A549 (cell line): ENCODE data around the gene PYY. TPM values are rescaled to one million over a fixed set of nuclear protein-coding genes. Genes with fewer than 3 reads are reported as not detected.

Experiments used
- ATAC-seq, 2 experiments: fragments of 200-7000 bp in 1 of 2; fragments of >200 bp in 1 of 2; cut with Nextera tagmentation in 1 of 2; cut with Tn5 transposase in 1 of 2; 3 replicates each; pipeline versions ENCODE4 v1.8.0 to v1.9.1; 2018 to 2020; ENCODE audit warnings: mild to moderate bottlenecking in 1 of 2, moderate library complexity in 1 of 2
- CTCF ChIA-PET: fragments of 300-600 bp; sonication (Branson Sonifier 250); formaldehyde crosslinking; extraction: SDS; loops from one replicate; lab custom pipeline; 2021; ENCODE audit warnings: antibody characterized with exemption, inconsistent platforms; lab: Yijun Ruan, JAX
- POLR2A ChIA-PET: fragments of 350-600 bp; formaldehyde crosslinking; extraction: SDS; loops from one replicate; lab custom pipeline; 2021; ENCODE audit warnings: antibody characterized with exemption, inconsistent platforms; lab: Yijun Ruan, JAX
- DNase-seq, 2 experiments: peaks; one replicate each; pipeline versions ENCODE4 v3.0.0 to v3.0.0-alpha.2; 2011 to 2016; ENCODE audit warnings: low read depth in 1 of 2, low spot score in 1 of 2
- FAIRE-seq: peaks from 2 replicates; lab custom pipeline; 2011; peaks lifted over from hg19 to GRCh38; lab: Jason Lieb, UNC
- H3K27ac ChIP-seq, 2 experiments: fragments of >200 bp; sonication (Bioruptor Twin); formaldehyde crosslinking; 3 replicates each; pipeline ENCODE4 v1.5.1; 2016 to 2017
- H3K4me1 ChIP-seq: fragments of >200 bp; sonication (Bioruptor Twin); formaldehyde crosslinking; 3 replicates; pipeline ENCODE4 v1.6.1; 2016
- H3K4me2 ChIP-seq: fragments of >200 bp; sonication (Bioruptor Twin); formaldehyde crosslinking; 3 replicates; pipeline ENCODE4 v1.6.1; 2016
- H3K4me3 ChIP-seq: fragments of >200 bp; sonication (Bioruptor Twin); formaldehyde crosslinking; 3 replicates; pipeline ENCODE4 v1.5.1; 2016
- H3K9me3 ChIP-seq: fragments of >200 bp; sonication (Bioruptor Twin); formaldehyde crosslinking; 3 replicates; pipeline ENCODE4 v1.6.1; 2016
- BHLHE40 ChIP-seq: IDR thresholded peaks from 2 replicates; pipeline ENCODE4 v1.6.1; 2012; ENCODE audit warnings: low read depth, low read length, inconsistent platforms
- CBX8 ChIP-seq: fragments of 200-600 bp; sonication (generic); IDR thresholded peaks from 2 replicates; pipeline ENCODE4 v1.6.1; 2016
- CEBPB ChIP-seq, 2 experiments: fragments of >200 bp in 1 of 2; sonication (Bioruptor Twin) in 1 of 2; formaldehyde crosslinking in 1 of 2; IDR thresholded peaks; 2 replicates each; pipeline ENCODE4 v1.6.1; 2012 to 2016
- CTCF ChIP-seq: fragments of >200 bp; sonication (Bioruptor Twin); formaldehyde crosslinking; IDR thresholded peaks from 3 replicates; pipeline ENCODE4 v1.5.1; 2016
- E2F6 ChIP-seq: IDR thresholded peaks from 2 replicates; pipeline ENCODE4 v1.6.1; 2012; ENCODE audit warnings: low read depth, borderline replicate concordance
- EHF ChIP-seq: fragments of 250-450 bp; sonication (Bioruptor Pico); IDR thresholded peaks from 2 replicates; pipeline ENCODE4 v1.5.0; 2020; ENCODE audit warnings: mild to moderate bottlenecking
- EP300 ChIP-seq, 2 experiments: fragments of >200 bp; sonication (Bioruptor Twin); formaldehyde crosslinking; IDR thresholded peaks; 2 replicates in 1 of 2; 3 replicates in 1 of 2; pipeline ENCODE4 v1.6.1; 2016 to 2017
- ESRRA ChIP-seq: fragments of 150-350 bp; IDR thresholded peaks from 2 replicates; pipeline ENCODE4 v1.6.1; 2014; ENCODE audit warnings: mild to moderate bottlenecking, low read length, borderline replicate concordance
- HDAC2 ChIP-seq: fragments of 200-600 bp; sonication (generic); IDR thresholded peaks from 2 replicates; pipeline ENCODE4 v1.6.1; 2016
- HOXB13 ChIP-seq: fragments of 250-450 bp; sonication (Bioruptor Pico); IDR thresholded peaks from 2 replicates; pipeline ENCODE4 v1.5.0; 2020; ENCODE audit warnings: low read depth, mild to moderate bottlenecking, moderate library complexity
- KDM5A ChIP-seq: fragments of 200-600 bp; sonication (generic); IDR thresholded peaks from 2 replicates; pipeline ENCODE4 v1.6.1; 2016; ENCODE audit warnings: antibody characterized with exemption, mild to moderate bottlenecking
- MAFK ChIP-seq: fragments of 450-650 bp; IDR thresholded peaks from 2 replicates; pipeline ENCODE4 v1.6.1; 2014; ENCODE audit not compliant: partially characterized antibody
- MAZ ChIP-seq: fragments of 150-350 bp; IDR thresholded peaks from 2 replicates; pipeline ENCODE4 v1.6.1; 2014; ENCODE audit warnings: antibody characterized with exemption, low read depth, low read length, borderline replicate concordance
- PHF8 ChIP-seq: fragments of 200-600 bp; sonication (generic); IDR thresholded peaks from 2 replicates; pipeline ENCODE4 v1.6.1; 2016; ENCODE audit warnings: low read depth, mild to moderate bottlenecking, antibody characterized with exemption, moderate library complexity, borderline replicate concordance
- POLR2AphosphoS2 ChIP-seq: conservative IDR thresholded peaks from 2 replicates; pipeline ENCODE4 v1.6.1; 2012; ENCODE audit warnings: low read length, improper control_type of control experiment, inconsistent platforms
- RCOR1 ChIP-seq: fragments of 150-350 bp; IDR thresholded peaks from 2 replicates; pipeline ENCODE4 v1.6.1; 2014; ENCODE audit warnings: antibody characterized with exemption, low read length, low read depth
- RNF2 ChIP-seq: fragments of 200-600 bp; sonication (generic); IDR thresholded peaks from 2 replicates; pipeline ENCODE4 v1.6.1; 2016; ENCODE audit warnings: low read depth, mild to moderate bottlenecking, antibody characterized with exemption, moderate library complexity, borderline replicate concordance
- SMC3 ChIP-seq: fragments of >200 bp; sonication (Bioruptor Twin); formaldehyde crosslinking; IDR thresholded peaks from 3 replicates; pipeline ENCODE4 v1.6.1; 2018; ENCODE audit warnings: inconsistent platforms
- SREBF2 ChIP-seq: fragments of 450-650 bp; IDR thresholded peaks from 2 replicates; pipeline ENCODE4 v1.6.1; 2014; ENCODE audit warnings: mild to moderate bottlenecking, moderate library complexity
- TP53 ChIP-seq: fragments of 250-450 bp; sonication (Bioruptor Pico); IDR thresholded peaks from 2 replicates; pipeline ENCODE4 v1.5.0; 2021; ENCODE audit warnings: mild to moderate bottlenecking, moderate library complexity
- ZNF302 ChIP-seq: fragments of 250-450 bp; sonication (Bioruptor Pico); IDR thresholded peaks from 2 replicates; pipeline ENCODE4 v1.9.0; 2021; ENCODE audit warnings: inconsistent platforms, mild to moderate bottlenecking, moderate library complexity
- WGBS: methylation state at CpG from one replicate; pipeline ENCODE4 v1.1.6; 2017; ENCODE audit errors: missing lambda C conversion rate; 5-methylcytosine and 5-hydroxymethylcytosine counted together
- polyA plus RNA-seq, 4 experiments: library from polyadenylated mRNA; depleted of rRNA in 3 of 4; stranded (reverse); fragments of >200 nt; fragmentation: RNase III in 1 of 4; extraction: RNeasy Plus Mini Kit Qiagen cat#74134 plus additional on column Dnase treatment in 1 of 4; gene quantifications; 2 replicates in 3 of 4; 3 replicates in 1 of 4; pipeline ENCODE4 v1.2.3, GENCODE V29; 2011 to 2017
- TF ChIP-seq, protein P1 (sequence below): fragments of >200 bp; sonication (Bioruptor Twin); formaldehyde crosslinking; IDR thresholded peaks from 2 replicates; pipeline ENCODE4 v1.6.1; 2016
- TF ChIP-seq, protein P2 (sequence below): fragments of 250-450 bp; sonication (Bioruptor Pico); IDR thresholded peaks from 2 replicates; pipeline ENCODE4 v1.5.0; 2020; ENCODE audit warnings: low read depth, mild to moderate bottlenecking, moderate library complexity

Gene PYY
- polyA plus RNA-seq, 2 of the 4 experiments (the other 2 are of a cell fraction): not detected

GRCh38 chr17:43976963-43977837, 23.5 kb upstream of the PYY start:
- Histone ChIP-seq H3K9me3 (no peaks in the 10 kb centered on the region), H3K4me3 (no peak overlapping the region)
- no peak; a peak in 1 of 6 replicates for ATAC-seq
- POLR2A ChIA-PET: no interaction called here
- WGBS: 60% methylated on average over 9 of the region's 9 CpGs
- FAIRE-seq: no peak
- TF ChIP-seq ESRRA: no peak
- no peak for TF ChIP-seq POLR2AphosphoS2
- TF ChIP-seq ZNF302 (CRISPR knock-in tag): no peak
- no peak for TF ChIP-seq E2F6
- TF ChIP-seq, protein P1, sequence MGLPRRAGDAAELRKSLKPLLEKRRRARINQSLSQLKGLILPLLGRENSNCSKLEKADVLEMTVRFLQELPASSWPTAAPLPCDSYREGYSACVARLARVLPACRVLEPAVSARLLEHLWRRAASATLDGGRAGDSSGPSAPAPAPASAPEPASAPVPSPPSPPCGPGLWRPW: no peak
- TF ChIP-seq RNF2: no peak
- TF ChIP-seq HDAC2: no peak
- no peak for TF ChIP-seq SREBF2
- TF ChIP-seq MAFK: no peak
- TF ChIP-seq KDM5A: no peak
- TF ChIP-seq, protein P2, sequence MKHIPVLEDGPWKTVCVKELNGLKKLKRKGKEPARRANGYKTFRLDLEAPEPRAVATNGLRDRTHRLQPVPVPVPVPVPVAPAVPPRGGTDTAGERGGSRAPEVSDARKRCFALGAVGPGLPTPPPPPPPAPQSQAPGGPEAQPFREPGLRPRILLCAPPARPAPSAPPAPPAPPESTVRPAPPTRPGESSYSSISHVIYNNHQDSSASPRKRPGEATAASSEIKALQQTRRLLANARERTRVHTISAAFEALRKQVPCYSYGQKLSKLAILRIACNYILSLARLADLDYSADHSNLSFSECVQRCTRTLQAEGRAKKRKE (CRISPR knock-in tag): no peak
- TF ChIP-seq CBX8: no peak
- no peak for TF ChIP-seq TP53 (CRISPR knock-in tag)
- TF ChIP-seq, all 56 proteins: peak for 0
- CTCF ChIA-PET: interaction anchor here (1.0 to 1.3 kb wide), 2 partner anchors 17 to 34 kb away, joined by 4 read pairs; no protein-coding TSS in a partner anchor
- Histone ChIP-seq H3K4me2 (no peak overlapping the region), H3K4me1 (no peaks in the 10 kb centered on the region), H3K27ac (no peak overlapping the region)
- DNase-seq: no peak

- no peaks in the 10 kb centered on the region for H3K4me1 ChIP-seq
- H3K4me2 ChIP-seq: no peak overlapping the region
- CTCF ChIA-PET: interaction anchor here (1.3 to 4.2 kb wide), 4 partner anchors 19 to 35 kb away, joined by 4 to 25 read pairs (median 14); no protein-coding TSS in a partner anchor
- ATAC-seq (no peak), FAIRE-seq (no peak)
- WGBS: 64% methylated on average over 22 of the region's 27 CpGs
- no peak overlapping the region for H3K4me3 ChIP-seq
- POLR2A ChIA-PET: no interaction called here
- no peaks in the 10 kb centered on the region for H3K9me3 ChIP-seq
- no peak for TF ChIP-seq MAZ
- TF ChIP-seq POLR2AphosphoS2: no peak
- no peak for TF ChIP-seq MAFK
- no peak for TF ChIP-seq SMC3
- no peak for TF ChIP-seq RNF2
- TF ChIP-seq RCOR1: no peak
- no peak for TF ChIP-seq EHF (CRISPR knock-in tag)
- TF ChIP-seq PHF8: no peak
- TF ChIP-seq HDAC2: no peak
- TF ChIP-seq HOXB13 (CRISPR knock-in tag): no peak
- no peak for TF ChIP-seq CEBPB (IDR thresholded peaks at IDR 0.05)
- TF ChIP-seq SREBF2: no peak
- no peak for TF ChIP-seq CBX8
- no peak for TF ChIP-seq BHLHE40
- TF ChIP-seq EP300 (IDR thresholded peaks at IDR 0.05): no peak
- no peak for TF ChIP-seq KDM5A
- TF ChIP-seq CTCF: no peak
- TF ChIP-seq, all 56 proteins: peak for 0
- no peak overlapping the region for H3K27ac ChIP-seq
- no peak for DNase-seq
Measured at GRCh38 chr17:43975898-43976297, 22.2 kb upstream of the PYY start.
